Germinal center (tissue), 1 donor: ENCODE data around the gene KAT7.

Experiments used
- DNase-seq: peaks from one replicate; pipeline ENCODE4 v3.0.0; 2012; ENCODE audit warnings: mixed read lengths, low spot score

Gene KAT7

DNA sequence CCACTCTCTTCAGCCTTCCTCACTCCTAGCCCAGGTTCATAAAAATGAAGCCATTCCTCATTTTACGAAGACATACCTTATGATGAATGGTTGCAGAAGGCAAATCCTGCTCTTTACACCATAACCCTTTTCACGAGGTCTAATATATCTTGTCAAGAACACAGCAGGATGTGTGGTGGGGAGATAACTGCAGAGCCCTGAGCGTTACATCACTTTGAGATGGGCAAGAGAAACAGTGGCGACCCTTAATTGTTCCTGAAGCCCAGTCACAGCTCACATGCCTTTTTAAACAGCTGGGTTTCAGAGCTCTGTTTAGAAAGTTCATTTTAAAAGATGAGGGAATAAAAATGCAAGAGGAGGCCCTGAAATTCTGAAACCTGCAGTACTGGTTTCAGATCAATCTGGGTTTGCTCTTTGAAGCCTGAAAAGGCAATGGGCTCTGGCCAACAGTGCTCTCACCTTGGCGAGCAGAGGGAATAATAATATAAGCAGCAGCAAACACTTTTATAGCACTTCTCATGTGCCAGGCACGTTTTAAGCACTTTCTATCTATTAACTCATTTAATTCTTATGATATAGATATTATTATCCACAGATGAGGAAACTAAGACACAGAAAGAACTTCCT is 27.4 kb upstream of the KAT7 start:
- DNase-seq, result no peak

DNA sequence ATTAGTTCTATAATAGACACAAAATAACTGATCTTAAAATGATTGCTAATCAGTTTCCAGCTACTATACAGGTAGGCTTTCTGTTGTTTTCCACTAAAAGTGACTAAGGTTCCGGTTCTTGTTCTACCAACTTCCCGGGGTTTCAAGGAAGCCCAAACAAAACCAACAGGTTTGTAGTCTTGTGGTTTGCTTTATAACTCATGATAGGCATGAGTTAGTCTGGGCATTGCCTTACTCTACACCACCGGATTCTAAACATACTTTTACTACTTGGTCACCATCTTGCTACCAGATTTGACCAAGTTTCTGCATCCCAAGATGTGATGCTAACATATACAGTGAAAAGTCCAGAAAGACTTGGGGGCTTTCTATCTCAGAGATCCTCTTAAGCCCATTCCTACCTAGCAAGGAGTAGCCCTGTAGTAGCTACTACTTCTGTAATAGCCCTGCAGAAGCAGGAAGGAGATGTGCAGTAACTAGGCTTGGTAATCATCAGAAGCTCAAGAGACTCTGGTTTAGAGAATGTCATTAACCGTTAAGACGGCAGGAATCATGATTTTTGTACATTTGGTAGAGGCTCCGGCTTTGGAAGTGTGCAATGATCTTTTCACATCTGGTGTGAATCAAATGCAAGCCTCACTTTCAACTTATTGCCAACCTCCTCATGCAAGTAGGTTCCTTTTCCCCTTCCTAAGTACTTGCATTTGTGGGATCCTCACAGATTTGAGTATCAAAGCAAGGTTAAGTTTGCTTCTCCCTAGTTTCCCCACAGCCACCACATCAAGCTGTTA is 26.1 kb upstream of the KAT7 start:
- no peak for DNase-seq

DNA sequence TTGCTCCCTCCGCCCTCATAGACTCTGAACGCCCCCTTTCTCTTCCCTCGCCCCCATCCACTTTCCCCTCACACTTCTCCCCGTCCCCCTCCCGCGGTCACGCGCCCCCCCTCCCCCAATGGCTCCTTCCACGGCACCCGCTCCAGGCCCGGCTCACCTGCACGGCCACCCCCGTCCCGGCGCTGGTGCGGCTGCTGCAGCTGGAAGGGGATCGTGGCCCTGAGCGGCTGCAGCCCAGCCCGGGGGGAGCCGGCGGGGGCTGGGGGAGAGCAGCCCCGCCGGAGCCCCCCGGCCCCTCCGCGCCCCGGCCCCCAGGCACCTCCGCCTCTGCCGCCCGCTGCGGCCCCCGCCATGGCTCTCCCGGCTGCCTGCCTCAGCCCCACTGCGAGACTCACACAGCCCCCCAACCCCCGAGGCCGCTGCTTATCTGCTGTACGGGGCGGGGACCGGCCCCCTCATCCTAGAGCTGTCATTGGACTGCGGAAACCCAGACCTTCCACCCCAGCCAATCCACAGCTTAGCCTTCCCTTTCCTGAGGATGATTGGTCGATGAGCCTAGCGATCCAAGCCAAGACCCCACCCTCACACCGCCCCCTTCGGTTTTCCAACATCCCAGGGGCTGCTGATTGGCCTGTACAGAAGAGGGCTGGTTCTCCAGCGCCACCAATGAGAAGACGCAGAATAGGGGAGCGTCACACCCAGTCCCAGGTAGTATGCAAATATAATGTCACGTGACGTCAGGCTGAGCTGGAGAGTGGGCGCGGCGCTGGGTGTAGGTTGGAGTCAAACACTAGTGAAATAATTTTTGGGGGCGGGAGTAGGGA is 24.5 kb upstream of the KAT7 start, which contains the start of gene FAM117A:
FAM117A (minus strand) TSS at position 397 of the 824 bp plus-strand sequence; CDS start at position 353, 44 bp downstream.
- peak; percentile 98 for DNase-seq

DNA sequence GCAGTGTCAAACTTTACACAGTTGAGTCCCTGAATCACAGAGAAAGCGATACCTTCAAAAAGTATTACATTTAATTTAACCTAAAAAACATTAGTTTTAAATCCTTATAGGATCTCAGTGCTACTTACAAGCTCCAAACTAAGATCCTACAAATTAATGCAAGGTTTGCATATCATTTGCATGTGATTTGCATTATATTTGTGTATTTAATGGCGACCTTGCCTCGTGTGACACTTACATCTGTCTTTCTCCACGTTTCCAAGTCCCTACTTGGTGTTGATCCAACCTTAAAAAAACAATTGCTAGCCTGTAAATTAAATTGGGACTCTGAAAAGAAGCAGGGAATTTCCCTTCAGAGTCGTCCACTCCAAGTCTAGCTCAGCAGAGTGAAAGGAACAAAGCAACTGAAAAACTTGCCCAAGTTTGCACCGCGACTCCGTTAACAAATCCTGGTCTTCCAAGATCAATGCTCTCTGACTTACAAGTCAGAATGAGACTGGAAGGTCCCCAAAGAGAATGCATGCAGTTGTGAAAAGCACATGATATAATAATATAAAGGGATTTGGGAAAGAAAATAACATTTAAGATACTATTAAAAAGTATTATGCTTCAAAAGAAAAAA is 23.8 kb upstream of the KAT7 start:
- no peak for DNase-seq

DNA sequence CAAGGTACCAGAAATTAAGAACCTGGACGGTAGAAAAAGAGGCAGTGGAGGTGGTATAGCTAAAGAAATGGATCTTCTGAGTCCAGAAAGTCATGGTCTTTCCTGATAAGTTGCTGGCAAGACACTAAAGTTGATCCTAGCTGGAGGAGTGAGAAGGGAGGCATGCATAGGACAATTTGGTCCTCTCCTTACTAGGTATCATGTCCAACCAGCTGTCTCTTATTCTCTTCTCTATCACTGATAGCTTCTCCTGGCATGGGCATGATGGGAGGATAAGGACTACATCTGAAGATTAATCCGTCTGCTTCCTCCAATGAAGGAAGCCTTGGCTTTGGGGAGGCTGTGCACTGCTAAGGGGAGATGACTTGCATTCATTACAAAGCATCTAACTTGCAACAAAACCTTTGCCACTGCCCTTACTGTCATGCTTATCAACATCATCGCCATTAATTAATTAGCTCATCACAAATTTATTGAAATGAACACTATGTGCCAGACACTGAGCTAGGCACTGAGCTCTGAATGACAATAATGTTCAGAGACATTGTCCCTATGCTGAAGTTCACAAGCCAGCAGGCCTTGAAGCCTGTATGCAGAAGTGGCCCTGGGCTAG is 21.5 kb upstream of the KAT7 start:
- DNase-seq, result no peak

DNA sequence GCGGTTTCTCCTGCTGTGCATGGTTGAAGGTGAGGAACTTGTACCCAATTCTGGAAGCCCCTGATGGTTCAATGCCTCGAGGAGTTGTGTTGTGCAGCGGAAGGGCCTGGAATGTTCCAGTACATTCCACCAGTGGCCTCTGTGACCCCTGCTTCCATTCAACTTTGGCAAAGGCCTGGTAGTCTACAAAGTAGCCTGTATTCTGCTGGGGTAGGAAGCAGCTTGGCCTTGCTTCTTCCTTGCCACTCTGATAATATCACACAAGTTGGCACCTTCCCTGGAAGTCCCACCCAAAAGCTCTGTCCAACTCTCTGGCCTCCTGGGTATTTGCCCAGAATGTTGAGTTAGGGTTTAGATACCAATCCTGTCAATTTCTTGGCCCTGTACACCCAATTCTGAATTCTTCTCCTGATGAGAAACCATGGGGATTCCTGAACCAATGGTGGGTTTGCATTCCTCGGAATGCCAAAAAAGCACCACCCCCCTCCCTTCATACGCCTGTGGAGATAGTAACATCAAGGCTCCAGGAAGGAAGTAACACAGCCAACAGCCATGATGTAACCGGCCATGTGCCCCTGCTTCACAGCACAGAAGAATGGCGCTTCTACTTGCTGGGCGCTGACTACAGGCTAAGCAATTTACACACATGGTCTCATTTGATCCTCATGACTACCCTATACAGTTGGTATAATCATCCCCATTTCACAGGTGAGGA is 12.8 kb upstream of the KAT7 start:
- no peak for DNase-seq

DNA sequence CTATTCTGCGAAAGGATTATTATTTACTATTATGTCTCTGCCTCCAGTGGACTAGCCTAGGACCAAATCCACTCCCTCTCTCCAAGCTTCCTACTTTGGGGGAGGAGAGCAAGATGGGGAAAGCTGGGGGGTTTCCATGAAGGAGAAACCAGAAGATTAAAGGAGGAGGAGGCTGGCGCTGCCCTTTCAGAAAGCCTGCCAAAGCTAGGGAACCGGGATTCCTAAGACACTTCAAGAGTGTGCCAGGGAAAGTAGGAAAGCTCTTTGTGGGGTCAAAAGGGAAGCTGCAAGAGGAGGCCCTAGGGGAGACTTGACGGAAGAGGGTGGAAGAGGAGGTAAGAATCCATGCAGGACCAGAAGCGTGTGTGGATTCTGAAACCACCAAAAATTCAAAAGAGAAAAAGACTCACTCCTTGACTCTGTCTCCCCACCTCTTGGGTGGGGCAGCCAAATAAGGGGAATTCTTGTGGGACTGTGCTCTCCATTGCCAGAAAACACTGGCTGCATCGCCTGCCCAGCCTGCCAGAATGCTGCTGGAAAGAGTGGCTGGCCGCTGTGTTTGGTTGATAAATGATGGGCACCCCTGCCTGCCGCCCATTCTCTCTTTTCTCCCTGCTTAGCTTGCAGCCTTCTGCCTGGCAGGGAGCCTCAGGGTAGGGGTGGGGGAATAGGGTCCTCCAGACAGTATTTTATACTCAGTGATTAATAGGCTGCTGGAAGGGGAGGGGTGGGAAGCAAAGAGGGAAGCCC is 11.8 kb upstream of the KAT7 start:
- no peak for DNase-seq

DNA sequence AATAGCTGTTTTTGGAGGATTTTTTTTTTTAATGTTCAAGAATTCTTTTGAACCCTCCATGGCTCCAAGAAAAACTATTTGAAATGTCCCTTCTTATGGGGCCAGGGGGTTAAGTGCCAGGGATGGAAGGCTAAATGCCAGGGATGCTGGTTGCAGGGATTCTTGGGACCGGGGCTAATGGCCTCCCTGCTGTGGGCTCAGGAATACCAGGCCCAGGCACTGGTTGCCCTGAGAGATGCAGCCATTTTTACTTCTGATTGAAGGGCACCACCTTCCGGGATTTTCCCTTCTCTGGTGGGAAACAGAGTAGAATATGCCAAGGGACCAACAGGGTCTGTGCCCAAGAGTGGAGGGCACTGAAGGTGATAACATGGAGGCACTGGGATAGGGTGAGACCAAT is 10.9 kb upstream of the KAT7 start:
- DNase-seq, result no peak

DNA sequence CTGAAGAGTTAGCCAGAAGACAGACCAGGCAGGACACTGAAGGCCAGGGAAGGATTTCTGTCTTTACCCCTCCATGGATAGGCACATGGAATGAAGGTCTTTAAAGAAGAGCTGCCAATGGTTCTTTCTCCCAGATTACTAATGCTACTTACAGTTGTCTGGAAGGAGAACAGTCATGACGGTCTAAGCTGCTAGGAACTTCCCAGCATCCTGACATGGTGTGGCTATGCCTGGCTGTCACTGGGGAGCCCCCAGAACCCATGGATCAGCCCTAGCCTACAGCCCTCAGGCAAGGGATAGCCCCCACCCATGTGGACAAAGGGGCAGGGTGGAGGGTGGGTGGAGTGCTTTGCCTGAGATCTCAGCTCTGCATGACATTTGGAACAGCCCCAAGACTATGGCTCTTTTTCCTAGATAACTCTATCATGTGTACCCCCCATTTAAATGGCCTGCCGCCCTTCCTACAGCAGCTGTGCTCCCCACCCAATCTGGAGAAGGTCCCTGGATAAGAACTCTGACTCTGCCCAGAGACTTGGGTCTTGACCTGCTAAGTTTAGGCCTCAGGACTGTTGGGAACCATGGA is 9.2 kb upstream of the KAT7 start:
- no peak for DNase-seq

DNA sequence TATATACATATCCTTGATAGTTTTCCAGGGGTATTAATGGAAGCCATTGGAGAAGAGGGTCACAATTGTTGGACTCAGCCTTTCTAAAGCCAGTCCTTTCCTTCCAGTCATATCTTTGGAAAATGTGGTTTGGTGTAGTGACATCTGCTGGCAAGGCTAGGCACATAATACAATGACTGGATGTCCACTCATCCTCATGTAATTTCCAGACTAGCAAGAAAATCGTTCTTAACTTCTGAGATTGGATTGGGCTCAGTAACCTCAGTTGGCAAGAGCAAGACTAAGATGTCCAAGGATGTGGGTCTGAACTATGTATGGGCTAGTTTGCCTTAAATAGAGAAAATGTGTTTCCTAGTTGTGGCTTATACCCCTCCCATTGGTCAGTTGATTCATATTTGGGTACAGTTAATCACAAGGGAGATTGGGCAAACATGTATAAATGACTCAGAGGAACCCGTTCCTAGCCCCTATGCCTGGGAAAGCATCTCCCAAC is 8.7 kb upstream of the KAT7 start:
- no peak for DNase-seq

DNA sequence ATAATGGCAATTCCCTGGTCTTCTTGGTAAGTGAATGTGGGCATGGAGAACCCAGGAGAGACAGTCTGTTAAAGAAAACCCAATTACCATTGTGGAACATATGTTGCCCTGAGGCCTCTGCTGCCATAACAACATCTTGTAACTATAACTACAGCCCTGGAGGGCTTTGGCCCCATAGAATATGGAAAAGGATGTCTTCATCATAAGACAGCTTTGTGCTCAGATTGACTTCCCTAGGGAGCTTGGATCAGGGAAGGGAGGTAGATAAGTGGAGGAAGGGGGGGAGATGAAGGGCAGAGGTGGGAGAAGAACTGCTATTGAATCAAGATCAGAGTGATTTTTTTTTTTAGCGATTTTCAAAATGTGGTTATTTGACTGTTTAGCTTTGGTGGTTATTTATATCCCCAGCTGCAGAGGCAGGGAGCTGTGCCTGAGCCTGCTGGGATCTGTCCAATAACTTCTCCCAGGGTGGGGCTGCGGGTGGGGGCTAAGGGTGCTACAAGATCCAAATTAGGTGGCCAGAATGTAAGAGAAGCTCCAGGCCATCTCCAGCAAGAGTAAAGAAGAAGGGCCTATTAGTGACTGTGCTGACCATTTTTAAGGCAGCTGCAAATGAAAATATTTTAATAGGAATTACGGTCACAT is 5.3 kb upstream of the KAT7 start:
- DNase-seq, result no peak

DNA sequence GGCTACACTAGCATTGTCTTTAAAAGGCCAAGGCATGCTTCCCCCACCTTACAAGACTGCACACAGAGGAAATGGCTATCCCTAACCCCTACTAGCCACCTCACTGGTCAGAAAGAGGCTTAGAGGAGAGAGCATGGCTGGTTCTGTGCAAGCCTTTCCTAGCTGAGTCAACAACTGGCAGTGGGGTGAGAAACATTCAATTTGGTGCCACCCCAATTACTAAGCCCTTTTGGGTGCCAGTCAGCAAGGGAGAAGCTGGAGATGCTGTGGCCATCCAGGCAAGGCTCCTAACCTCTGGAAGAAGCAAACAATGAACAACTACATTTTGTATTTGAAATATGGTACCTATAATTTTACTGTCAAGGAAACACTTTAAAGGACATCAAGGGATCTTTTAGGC is 4.7 kb upstream of the KAT7 start:
- DNase-seq, result no peak

DNA sequence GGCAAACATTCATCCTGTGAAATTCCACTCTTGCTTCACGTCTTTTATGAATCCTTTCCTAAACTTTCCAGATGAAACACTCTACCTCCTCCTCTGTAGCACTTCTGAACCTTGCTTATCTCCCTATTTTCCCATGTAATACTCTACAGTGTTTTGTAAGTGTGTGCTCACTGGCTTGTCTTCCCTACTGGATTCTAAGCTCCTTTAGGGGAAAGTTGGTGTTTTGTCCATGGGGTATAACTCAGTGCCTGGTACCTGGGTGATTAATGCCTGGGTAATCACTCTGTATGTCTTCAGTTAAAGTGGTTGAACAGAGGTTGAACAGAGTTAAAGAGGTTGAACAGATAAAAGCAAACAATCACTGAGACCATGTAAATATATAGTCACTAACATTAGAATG is 3.8 kb upstream of the KAT7 start:
- no peak for DNase-seq

DNA sequence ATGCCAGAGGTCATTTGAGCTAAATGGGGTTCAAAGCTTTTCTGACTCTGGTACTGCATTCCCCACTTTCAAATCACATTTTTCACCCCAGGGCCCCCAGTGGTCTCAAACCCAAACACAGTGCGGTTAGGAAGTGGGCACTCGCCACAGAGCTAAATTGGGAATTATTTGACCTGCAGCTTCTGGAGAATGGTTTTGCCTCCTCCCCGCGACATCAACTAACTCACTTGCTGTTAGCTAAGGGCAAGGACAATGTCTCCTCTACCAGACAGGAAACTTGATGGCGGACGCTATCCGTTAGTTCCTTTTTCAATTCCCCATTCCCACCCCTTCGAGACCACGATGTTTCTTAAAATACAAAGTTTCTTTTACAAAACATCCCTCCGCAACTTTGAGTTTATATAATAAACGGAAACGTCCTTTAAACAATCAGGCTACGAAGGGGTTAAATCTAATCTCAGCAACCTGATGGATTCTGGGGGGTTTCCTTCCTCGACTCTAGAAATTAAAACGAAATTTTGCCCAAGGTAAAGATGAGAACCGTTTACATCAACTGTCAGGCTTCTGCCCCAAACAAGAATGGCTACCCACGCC is 500 bp upstream of the KAT7 start:
- DNase-seq, result no peak

DNA sequence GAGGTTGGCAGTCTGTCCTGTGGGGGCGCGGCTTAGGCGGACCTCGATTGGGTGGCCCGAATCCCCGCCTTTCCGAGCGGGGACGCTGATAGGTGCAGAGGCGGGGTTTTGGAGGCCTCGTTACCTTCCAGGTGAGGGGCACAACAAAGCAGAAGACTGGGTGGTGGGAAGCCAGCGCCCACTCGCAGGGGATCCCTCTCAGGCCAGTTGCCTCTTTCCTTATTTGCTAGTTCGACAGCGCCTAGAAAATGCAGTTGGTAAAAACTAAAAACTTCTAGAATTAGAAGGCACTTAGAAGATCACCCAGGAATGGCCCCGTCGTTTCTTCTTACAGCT is 730 bp downstream of the KAT7 start:
- DNase-seq, result no peak

DNA sequence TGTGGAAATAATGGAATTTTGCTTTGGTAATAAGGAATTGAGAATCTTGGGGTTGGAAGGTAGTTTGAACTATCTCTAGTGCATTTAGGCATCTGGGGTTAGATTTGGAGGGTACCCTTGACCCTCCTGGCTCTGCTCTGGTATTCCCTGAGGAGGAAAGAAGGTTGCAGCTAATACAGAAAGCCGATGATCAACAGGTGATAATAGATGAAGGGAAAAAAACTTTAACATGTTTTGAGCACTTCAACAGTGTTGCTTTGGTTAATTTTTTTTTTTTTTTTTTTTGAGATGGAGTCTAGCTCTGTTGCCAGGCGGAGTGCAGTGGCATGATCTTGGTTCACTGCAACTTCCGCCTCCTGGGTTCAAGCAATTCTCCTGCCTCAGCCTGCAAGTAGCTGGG is 4.8 kb downstream of the KAT7 start:
- DNase-seq, result no peak

DNA sequence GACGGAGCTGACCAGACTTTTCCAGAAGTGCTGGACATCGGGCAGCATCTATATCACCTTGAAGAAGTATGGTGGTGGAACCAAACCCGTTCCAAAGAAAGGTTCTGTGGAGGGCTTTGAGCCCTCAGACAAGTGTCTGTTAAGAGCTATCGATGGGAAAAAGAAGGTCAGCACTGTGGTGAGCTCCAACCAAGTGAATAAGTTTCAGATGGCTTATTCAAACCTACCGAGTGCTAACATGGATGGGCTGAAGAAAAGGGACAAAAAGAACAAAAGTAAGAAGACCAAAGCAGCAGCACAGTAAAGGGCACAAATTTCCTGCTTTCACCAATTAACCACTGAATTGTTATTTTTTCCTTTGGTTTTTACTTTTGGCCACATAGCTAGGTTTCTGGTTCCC is 6.9 kb downstream of the KAT7 start:
- DNase-seq, result no peak

DNA sequence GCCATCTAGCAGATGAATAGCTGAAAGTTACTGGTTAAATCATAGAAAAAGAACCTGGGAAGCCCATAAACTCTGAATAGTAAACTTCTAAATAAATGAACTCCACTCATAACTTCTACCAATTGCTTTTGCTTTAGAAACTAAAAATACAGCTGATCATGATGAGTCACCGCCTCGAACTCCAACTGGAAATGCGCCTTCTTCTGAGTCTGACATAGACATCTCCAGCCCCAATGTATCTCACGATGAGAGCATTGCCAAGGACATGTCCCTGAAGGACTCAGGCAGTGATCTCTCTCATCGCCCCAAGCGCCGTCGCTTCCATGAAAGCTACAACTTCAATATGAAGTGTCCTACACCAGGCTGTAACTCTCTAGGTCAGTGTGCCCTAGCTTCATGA is 9.7 kb downstream of the KAT7 start:
- no peak for DNase-seq

DNA sequence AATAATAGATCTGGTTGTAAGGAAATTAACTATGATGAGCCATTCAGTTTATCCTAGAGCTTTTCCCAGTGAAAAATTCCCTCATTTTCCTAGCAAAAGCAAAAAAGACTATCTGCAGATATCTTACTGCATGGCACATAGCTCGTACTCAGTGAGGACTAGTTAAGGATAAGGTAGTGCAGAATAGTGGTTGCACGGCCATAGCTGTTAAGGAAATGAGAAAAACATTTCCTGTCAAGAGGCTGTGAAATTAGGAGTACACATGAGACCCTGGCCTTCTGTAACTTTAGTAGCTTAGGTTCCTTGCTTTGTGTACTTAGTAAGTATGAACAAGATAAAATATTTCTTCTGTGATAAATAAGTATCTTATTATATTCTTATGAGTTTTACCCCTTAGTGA is 10.3 kb downstream of the KAT7 start:
- no peak for DNase-seq
